ENCODE data around the gene FASTK. TPM values are rescaled to one million over a fixed set of nuclear protein-coding genes. Genes with fewer than 3 reads are reported as not detected.

FASTK gene
- total RNA-seq, 2 donors from 2014 or later, result 35.5 to 56.3 TPM

- intact Hi-C loops (cut with DNase I), result no loop called here
- no peak for DNase-seq (ENCODE audit: low spot score)
These were observed 20.5 kb downstream of the FASTK start for GRCh38 chr7:151060113-151060415.

GRCh38 chr7:151059367-151060112, 21.1 kb downstream of the FASTK start, which contains the start of gene SLC4A2:
Gene SLC4A2 (plus strand): TSS chr7:151059589. CDS start chr7:151061988, 2,399 bp downstream.
- intact Hi-C loops (cut with DNase I), result no loop called here
- DNase-seq (ENCODE audit: low spot score), result peak; percentile 93

GRCh38 chr7:151058781-151059366, 21.7 kb downstream of the FASTK start:
- intact Hi-C loops (cut with DNase I), result no loop called here
- DNase-seq (ENCODE audit: low spot score), result no peak

- intact Hi-C loops (cut with DNase I), result no loop called here
- DNase-seq (ENCODE audit: low spot score), result peak; percentile 99
These were observed 22.4 kb downstream of the FASTK start for GRCh38 chr7:151057989-151058780.

GRCh38 chr7:151057506-151057988, 23.1 kb downstream of the FASTK start, which contains the start of gene CDK5:
Gene CDK5 (minus strand): TSS chr7:151057897. CDS start chr7:151057848, 49 bp downstream.
- no peak for DNase-seq (ENCODE audit: low spot score)
- intact Hi-C loops (cut with DNase I), result no loop called here

- intact Hi-C loops (cut with DNase I), result no loop called here
- DNase-seq (ENCODE audit: low spot score), result no peak
These were observed 23.7 kb downstream of the FASTK start for GRCh38 chr7:151056666-151057505.

- intact Hi-C loops (cut with DNase I), result no loop called here
- no peak for DNase-seq (ENCODE audit: low spot score)
These were observed 24.3 kb downstream of the FASTK start for GRCh38 chr7:151056283-151056665.

- DNase-seq (ENCODE audit: low spot score), result no peak
- intact Hi-C loops (cut with DNase I), result no loop called here
These were observed 26.9 kb downstream of the FASTK start for GRCh38 chr7:151053751-151054150.

GRCh38 chr7:151053096-151053495, 27.5 kb downstream of the FASTK start:
- DNase-seq (ENCODE audit: low spot score), result no peak
- intact Hi-C loops (cut with DNase I), result no loop called here

- intact Hi-C loops (cut with DNase I), result no loop called here
- no peak for DNase-seq (ENCODE audit: low spot score)
These were observed 29.5 kb downstream of the FASTK start for GRCh38 chr7:151051108-151051507.

GRCh38 chr7:151048911-151049463, 31.6 kb downstream of the FASTK start:
- no peak for DNase-seq (ENCODE audit: low spot score)
- intact Hi-C loops (cut with DNase I), result loop anchor here in 1 of 2 donors (10.0 kb wide), 1 partner anchor 46 kb away; no protein-coding TSS in a partner anchor

GRCh38 chr7:151047976-151048815, 32.4 kb downstream of the FASTK start, which contains the start of gene ASIC3:
Gene ASIC3 (plus strand): TSS chr7:151048531. CDS start chr7:151048886, 355 bp downstream.
- intact Hi-C loops (cut with DNase I), result loop anchor here in 1 of 2 donors (10.0 kb wide), 1 partner anchor 47 kb away; no protein-coding TSS in a partner anchor

GRCh38 chr7:151046603-151047573, 33.7 kb downstream of the FASTK start:
- DNase-seq (ENCODE audit: low spot score), result no peak
- intact Hi-C loops (cut with DNase I), result loop anchor here in 1 of 2 donors (10.0 kb wide), 1 partner anchor 48 kb away; no protein-coding TSS in a partner anchor

More at GRCh38 chr7:151047976-151048815, 32.4 kb downstream of the FASTK start, which contains the start of gene ASIC3:
- no peak for DNase-seq (ENCODE audit: low spot score)

- no peak for DNase-seq (ENCODE audit: low spot score)
- intact Hi-C loops (cut with DNase I), result loop anchor here in 1 of 2 donors (10.0 kb wide), 1 partner anchor 49 kb away; no protein-coding TSS in a partner anchor
These were observed 34.6 kb downstream of the FASTK start for GRCh38 chr7:151045967-151046366.

- intact Hi-C loops (cut with DNase I), result loop anchor here in 1 of 2 donors (10.0 kb wide), 1 partner anchor 50 kb away; no protein-coding TSS in a partner anchor
These were observed 35.3 kb downstream of the FASTK start for GRCh38 chr7:151045262-151045661.

GRCh38 chr7:151043959-151044358, 36.6 kb downstream of the FASTK start:
- intact Hi-C loops (cut with DNase I), result loop anchor here in 1 of 2 donors (10.0 kb wide), 1 partner anchor 51 kb away; no protein-coding TSS in a partner anchor
- DNase-seq (ENCODE audit: low spot score), result no peak

More at GRCh38 chr7:151045262-151045661, 35.3 kb downstream of the FASTK start:
- DNase-seq (ENCODE audit: low spot score), result no peak
